ENCODE data around the gene LGR6.
A peak's percentile ranks its signal among the peaks of the same experiment; 100 is the strongest.

LGR6 gene

GRCh38 chr1:202283991-202284390 lies 90.4 kb downstream of the LGR6 start:
- FAIRE-seq (peak; percentile 75), DNase-seq (ENCODE audit: low spot score) (peak; percentile 83)

GRCh38 chr1:202285908-202286307 lies 92.3 kb downstream of the LGR6 start:
- DNase-seq (ENCODE audit: low spot score), result no peak
- no peak for FAIRE-seq

GRCh38 chr1:202286622-202287097 lies 93.1 kb downstream of the LGR6 start:
- no peak for DNase-seq (ENCODE audit: low spot score)
- FAIRE-seq, result no peak

- DNase-seq (ENCODE audit: low spot score) (no peak), FAIRE-seq (no peak)
Observed at GRCh38 chr1:202287196-202287595, 93.6 kb downstream of the LGR6 start.

DNA sequence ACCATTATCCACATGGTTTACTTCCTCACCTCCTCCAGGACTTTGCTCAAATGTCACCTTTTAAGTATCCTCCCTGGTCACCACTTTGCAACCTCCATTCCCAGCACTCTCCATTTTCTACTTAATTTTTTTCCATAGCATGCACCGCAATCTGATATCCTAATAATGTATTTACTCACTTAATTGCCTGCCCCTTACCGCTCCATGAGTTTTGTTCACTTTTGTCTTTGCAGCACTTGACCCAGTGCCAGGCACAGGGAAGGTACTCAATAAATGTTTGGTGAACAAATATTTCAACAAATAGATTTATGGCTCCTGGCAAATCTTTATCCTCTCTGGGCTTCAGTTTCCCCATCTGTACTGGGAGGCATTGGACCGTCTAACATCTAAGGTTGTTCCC lies 94.6 kb downstream of the LGR6 start:
- no peak for DNase-seq (ENCODE audit: low spot score)
- FAIRE-seq, result no peak

DNA sequence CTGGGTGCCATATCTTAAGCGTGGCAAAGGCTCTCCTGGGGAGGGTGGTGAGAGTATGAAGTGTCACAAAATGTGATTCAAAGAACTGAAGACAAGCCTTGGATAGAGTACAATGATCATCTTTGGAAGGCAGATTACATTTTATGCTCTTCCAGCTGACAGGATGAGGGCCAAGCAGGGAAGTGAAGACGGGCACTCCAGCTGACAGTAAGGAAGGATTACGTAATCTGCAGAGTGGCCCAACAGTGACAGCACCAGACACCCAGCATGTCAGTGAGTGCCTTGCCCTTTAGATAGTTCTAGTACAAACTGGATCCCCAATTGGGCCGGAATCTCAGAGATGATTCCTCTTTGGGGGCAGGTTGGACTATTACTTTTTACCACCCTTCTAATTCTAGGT lies 95.4 kb downstream of the LGR6 start:
- FAIRE-seq, result no peak
- DNase-seq (ENCODE audit: low spot score), result no peak

DNA sequence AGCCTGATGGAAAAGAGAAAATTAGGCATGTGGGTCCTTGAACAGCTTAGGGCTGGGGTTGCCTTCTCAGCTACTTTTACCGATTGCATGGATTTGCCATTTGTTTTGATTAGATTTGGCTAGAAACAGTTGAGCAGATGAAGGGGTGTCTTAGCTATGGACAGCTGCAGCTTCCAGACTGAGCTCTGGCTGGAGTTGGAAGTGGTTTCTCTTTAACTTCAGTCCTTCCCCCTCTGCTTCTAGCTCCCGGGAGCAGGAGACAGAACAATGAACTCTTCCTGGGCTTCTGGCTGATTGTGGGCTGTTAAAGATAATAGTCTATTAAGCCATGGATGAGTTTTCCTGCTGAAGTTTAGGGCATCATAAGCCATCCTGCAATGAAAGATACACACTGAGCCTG lies 97.4 kb downstream of the LGR6 start:
- no peak for DNase-seq (ENCODE audit: low spot score)

GRCh38 chr1:202291961-202292712 lies 98.5 kb downstream of the LGR6 start:
- no peak for FAIRE-seq
- peak; percentile 24 for DNase-seq (ENCODE audit: low spot score)

More for the DNA sequence above, 97.4 kb downstream of the LGR6 start:
- FAIRE-seq, result no peak

GRCh38 chr1:202292773-202293172 lies 99.2 kb downstream of the LGR6 start:
- no peak for FAIRE-seq
- DNase-seq (ENCODE audit: low spot score), result no peak

GRCh38 chr1:202293569-202293968 lies 100.0 kb downstream of the LGR6 start:
- FAIRE-seq, result no peak
- DNase-seq (ENCODE audit: low spot score), result no peak

- DNase-seq (ENCODE audit: low spot score) (no peak), FAIRE-seq (no peak)
Observed at GRCh38 chr1:202302166-202302565, 108.6 kb downstream of the LGR6 start.

DNA sequence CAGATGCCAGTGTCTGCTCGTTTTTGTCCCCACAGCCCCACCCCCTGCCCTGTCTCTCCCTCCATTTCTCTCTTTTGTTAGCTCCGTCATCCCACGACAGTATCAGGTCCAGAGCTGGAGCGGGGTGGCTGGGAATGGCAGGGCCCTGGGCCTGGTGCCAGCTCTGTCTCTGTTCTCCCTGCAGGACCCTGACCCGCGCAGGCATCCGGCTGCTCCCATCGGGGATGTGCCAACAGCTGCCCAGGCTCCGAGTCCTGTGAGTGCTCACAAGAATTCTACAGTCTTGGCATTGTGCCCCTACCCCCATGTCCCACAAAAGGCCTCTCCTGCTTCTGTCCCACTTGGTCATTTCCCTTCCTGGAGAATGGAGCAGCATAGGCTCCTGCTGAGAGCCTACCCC lies 110.8 kb downstream of the LGR6 start:
- FAIRE-seq, result no peak

GRCh38 chr1:202305168-202305567 lies 111.6 kb downstream of the LGR6 start:
- FAIRE-seq (no peak), DNase-seq (ENCODE audit: low spot score) (no peak)

More for the DNA sequence above, 110.8 kb downstream of the LGR6 start:
- no peak for DNase-seq (ENCODE audit: low spot score)

DNA sequence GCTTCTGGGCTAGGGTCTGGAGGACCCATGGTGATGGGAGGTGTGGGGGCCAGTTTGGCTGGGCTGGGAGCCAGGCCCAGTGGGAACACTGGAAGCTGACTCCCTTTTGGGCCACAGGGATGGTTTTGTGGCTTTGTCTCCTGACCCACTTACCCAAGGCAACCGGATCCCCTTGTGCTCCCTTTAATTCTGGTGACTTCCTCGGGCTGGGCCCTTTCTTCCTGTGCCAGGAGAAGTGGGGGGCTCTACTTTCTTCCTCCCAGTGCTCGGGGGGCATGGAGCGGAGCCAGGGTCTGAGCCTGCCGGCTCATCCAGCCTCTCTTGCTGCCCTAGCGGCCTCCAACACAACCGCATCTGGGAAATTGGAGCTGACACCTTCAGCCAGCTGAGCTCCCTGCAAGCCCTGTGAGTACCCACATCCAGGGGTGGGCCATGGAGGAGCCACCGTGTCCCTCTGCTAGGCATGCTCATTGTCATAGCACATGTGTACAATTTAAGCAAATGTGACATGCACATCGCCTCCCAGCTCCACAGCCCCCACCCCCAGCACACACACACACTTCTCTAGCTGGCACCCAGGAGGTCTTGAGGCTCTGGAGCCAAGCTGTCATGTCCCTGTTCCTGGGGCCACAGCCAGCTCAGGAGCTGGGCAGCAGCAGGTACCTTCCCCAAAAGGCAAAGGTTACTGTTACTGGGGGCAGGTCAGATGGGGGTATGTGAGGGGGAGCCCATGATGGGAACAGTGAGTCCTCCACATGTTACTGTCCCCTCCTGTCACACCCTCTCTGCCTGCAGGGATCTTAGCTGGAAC lies 113.1 kb downstream of the LGR6 start:
- no peak for DNase-seq (ENCODE audit: low spot score)
- no peak for FAIRE-seq

DNA sequence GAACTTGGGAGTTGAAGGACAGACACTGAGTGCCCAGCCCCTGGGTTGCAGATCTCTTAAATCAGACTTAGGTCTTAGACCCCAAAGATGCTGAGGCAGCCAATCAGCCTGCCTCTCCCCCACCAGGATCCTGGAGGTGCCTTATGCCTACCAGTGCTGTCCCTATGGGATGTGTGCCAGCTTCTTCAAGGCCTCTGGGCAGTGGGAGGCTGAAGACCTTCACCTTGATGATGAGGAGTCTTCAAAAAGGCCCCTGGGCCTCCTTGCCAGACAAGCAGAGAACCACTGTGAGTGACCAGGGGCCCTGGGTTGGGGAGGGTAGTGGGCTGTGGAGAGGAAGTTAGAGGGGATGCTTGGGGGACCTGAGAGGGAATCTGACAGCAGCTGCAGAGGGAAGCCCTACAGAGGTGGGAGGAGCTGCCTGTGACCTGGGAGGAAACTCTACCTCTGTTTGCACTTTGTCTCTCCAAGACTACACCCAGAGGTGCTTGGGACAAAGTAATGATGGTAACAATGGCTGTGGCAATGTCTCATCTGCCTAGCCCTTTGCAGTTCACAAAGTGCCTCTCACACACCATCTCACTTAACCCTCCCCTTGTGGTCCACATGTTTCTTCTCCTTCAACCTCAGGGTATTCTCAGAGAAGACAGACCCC lies 116.6 kb downstream of the LGR6 start:
- no peak for FAIRE-seq
- DNase-seq (ENCODE audit: low spot score), result no peak

DNA sequence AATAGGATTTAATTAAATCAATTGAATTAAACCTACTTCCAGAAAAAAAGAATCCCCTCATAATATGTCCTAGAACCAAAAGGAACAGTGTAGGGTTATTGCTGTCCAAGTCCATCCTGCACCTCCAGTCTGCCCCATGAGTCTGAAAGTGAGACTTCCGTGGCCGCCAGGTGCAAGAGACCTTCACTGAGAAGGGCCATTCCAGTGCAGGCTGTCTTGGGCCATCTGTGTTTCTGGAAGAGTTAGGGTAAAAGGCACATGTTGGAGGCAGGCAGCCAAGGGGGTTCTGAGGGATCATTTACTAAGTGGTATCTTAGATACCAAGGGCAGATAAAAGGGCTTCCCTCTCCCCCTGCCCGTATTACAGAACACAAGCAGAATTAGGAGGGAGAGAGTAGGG lies 117.1 kb downstream of the LGR6 start:
- no peak for FAIRE-seq
- DNase-seq (ENCODE audit: low spot score), result no peak

GRCh38 chr1:202311875-202312635 lies 118.5 kb downstream of the LGR6 start:
- DNase-seq (ENCODE audit: low spot score), result no peak

DNA sequence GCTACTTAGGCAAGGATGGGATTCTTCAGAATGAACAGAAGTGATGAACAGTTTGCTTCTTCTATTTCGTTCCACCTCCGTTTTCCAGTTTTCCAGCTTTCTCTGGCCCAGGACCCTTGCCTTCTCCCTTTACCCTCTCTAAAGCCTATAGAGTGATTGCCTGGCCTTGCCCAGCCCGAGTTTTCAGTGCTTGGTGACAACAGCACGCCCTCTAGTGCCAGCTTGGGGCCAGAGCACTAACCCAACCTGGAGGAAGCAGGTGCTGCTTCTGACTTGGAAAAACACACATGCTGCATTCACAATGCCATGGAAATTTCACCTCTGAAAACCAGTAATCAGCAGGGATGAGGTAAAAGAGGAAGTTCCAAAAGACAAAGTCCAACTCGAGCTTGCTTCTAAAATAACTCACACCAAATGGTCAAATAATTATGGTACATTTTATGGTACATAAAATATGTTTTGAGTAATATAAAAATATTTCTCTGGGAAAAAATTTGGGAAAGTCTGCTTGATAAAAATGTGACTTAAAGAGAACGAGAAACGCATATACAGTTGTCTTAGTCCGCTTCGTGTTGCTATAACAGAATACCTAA lies 122.1 kb downstream of the LGR6 start:
- DNase-seq (ENCODE audit: low spot score) (peak; percentile 51), FAIRE-seq (no peak)

More at GRCh38 chr1:202311875-202312635, 118.5 kb downstream of the LGR6 start:
- no peak for FAIRE-seq

DNA sequence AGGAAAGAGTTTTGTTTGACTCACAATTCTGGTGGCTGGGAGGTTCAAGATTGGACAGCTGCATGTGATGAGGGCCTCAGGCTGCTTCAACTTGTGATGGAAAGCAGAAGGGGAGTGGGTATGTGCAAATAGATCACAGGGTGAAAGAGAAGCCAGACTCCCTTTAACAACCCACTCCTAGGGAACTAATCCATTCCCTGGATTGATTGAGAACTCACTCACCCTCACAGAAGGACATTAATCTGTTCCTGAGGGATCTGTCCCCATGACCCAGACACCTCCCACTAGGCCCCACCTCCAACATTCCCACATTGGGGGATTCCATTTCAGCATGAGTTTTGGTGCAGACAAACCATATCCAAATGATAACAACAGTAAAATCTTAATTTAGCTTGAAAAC lies 122.6 kb downstream of the LGR6 start:
- DNase-seq (ENCODE audit: low spot score) (no peak), FAIRE-seq (no peak)

GRCh38 chr1:202317941-202318925 lies 124.6 kb downstream of the LGR6 start:
- FAIRE-seq, result no peak
- DNase-seq (ENCODE audit: low spot score), result no peak

Data from RCC 7860 (cell line).